Left cardiac atrium (tissue), 4 donors: Measurements from ENCODE around the gene LGI2. TPM values are rescaled to one million over a fixed set of nuclear protein-coding genes. Genes with fewer than 3 reads are reported as not detected.
A peak's percentile ranks its signal among the peaks of the same experiment; 100 is the strongest.
"Not testable (repeated sequence)": the region's sequence is repeated elsewhere in the genome, so short reads cannot be mapped to it uniquely, and the experiment has no call there.

ENCODE experiments used
- ATAC-seq, 2 donors: fragments of 200-7000 bp; cut with Tn5 transposase; one replicate each; pipeline ENCODE4 v1.9.1; 2020; ENCODE audit warnings: mild to moderate bottlenecking in 2 of 2, moderate library complexity in 2 of 2
- DNase-seq: peaks from one replicate; pipeline ENCODE4 v3.0.0-alpha.2; 2020
- intact Hi-C, 2 donors: fragments of 100-400 bp; cut with DNase I; formaldehyde crosslinking; loops; one replicate each; pipeline versions ENCODE4 v1.14.1 to v1.15.1; 2022 to 2023
- long read RNA-seq: library from polyadenylated mRNA; unstranded; transcript quantifications from one replicate; pipeline ENCODE4 v2.0.0, GENCODE V29; 2021
- total RNA-seq, 2 donors: library from RNA; stranded (reverse); fragmentation: NEBNext Ultra II Directional; extraction: Animal tissue kit (Norgen Biotek cat#: 25700); gene quantifications; one replicate each; pipeline ENCODE4 v1.2.1, GENCODE V29; 2021
- donor health status: DM: no; HTN: yes; CAD: no.
- donor health status: DM: no; HTN: yes; CAD: no; lungs with severe emphysema.
- donor health status: DM: yes; HTN: yes; CAD: no.
- donor health status: Dilated cardiomyopathy.

The LGI2 gene
- 1 to 10 TPM; 5.3 to 7.4 TPM for total RNA-seq
- long read RNA-seq: 0 reads

DNA sequence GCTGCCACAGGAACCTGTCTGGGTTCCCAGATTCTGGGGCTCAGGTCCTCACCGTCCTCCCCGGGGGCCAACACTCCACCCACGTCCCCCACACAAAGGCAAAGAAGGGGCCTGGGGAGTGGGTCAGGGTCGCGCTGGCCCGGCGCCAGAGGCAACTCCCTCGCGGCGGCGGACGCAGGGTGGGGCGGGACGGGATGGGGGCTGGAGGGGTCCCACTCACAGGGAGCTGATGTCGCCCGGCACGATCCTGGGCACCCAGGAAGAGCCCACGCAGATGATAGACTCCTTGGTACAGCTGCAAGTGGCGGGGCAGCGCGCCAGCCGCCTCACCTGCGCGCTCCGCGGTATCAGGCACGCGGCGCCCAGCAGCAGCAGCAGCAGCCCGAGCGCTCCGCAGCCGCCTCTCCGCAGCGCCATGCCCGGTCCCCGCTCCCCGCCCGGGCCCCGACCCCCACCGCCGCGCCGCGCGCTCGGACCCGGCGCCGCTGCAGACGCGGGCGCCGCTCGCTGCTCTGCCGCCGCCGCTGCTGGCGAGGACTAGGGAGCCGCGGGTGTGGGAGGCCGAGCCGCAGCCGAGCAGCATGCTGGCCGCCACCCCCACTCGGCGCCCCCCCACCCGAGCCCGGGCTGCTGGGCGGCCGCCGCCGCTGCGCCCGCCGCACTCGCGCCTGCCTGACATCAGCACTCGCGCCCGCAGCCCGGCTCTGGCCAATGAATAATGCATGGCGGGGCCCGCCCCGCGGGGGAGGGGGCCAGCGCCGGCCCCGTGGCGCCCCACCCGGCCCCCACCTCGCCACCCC lies at the start of gene LGI2:
Gene LGI2, minus strand, starts transcription at position 670 of the 800 bp plus-strand sequence. Its CDS starts 253 bp downstream, at position 417.
- ATAC-seq (peak; percentile 86 to 93), DNase-seq (peak; percentile 70)
- intact Hi-C loops: no loop called here

- intact Hi-C loops: no loop called here
- ATAC-seq: no peak
- no peak for DNase-seq
Measured at GRCh38 chr4:25078523-25078922, 47.8 kb upstream of the LGI2 start.

GRCh38 chr4:25076625-25077398 lies 46.1 kb upstream of the LGI2 start:
- no peak for DNase-seq
- intact Hi-C loops: no loop called here
- peak in 1 of 2 donors; percentile 37 for ATAC-seq

GRCh38 chr4:25075851-25076250 lies 45.1 kb upstream of the LGI2 start:
- ATAC-seq (no peak), DNase-seq (no peak)
- intact Hi-C loops: no loop called here

DNA sequence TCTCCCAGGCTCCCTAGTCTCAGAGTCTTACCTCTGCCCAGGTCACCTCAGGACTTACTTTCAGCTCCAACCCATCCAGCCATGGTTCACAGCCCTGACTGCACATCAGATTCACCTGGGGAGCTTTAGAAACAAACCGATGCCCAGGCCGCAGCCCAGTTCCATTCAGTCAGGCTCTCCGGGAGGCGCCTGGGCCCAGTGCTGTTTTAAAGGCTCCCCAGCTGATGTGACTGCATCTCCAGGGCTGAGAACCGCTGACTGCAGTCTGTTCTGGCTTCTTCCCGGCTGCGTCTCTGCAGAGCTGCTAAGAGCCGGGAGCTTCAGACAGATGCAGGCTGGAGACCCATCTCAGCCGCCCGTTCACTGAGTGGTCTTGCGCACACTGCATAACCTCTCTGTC lies 44.4 kb upstream of the LGI2 start:
- ATAC-seq (no peak), DNase-seq (no peak)
- intact Hi-C loops: no loop called here

DNA sequence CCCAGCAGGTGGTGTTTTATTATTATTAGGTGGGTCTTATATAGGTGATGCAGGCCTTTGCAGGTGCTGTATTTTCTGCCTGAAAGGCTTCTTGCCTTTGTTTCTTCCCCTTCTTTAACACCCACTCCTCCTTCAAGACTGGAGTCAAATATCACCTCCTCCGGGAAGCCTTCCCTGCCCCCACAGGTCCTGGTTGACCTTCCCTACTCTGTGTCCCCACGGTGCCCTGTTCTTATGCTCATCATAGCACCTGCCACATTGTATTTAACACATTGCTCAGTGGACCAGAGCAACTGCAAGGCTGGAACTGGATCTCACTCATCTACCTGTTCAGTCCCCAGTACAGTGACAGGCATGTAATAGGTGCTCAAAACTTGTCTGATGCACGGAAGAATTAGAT lies 39.8 kb upstream of the LGI2 start:
- ATAC-seq (no peak), DNase-seq (no peak)
- intact Hi-C loops: no loop called here

- no peak for ATAC-seq
- intact Hi-C loops: no loop called here
- no peak for DNase-seq
Measured at GRCh38 chr4:25069014-25069413, 38.3 kb upstream of the LGI2 start.

- no peak for DNase-seq
- ATAC-seq: no peak
- intact Hi-C loops: no loop called here
Measured at GRCh38 chr4:25068386-25068785, 37.6 kb upstream of the LGI2 start.

- intact Hi-C loops: no loop called here
- DNase-seq: no peak
- ATAC-seq: peak in 1 of 2 donors; percentile 50
Measured at GRCh38 chr4:25065932-25066590, 35.3 kb upstream of the LGI2 start.

- ATAC-seq: no peak
- no peak for DNase-seq
- intact Hi-C loops: no loop called here
Measured at GRCh38 chr4:25065431-25065858, 34.7 kb upstream of the LGI2 start.

DNA sequence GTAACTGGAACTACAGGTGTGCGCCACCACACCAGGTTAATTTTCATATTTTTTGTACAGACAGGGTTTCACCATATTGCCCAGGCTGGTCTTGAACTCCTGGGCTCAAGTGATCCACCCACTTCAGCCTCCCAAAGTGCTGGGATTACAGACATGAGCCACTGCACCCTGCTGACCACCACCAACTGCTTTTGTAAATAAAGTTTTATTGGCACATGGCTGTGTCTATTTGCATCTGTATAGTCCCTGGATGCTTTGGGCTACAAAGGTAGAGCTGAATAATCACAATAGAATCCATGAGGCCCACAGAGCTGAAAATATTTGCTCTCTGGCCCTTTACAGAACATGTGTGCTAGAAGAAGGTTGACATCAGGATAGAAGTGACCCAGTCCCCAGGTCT lies 33.7 kb upstream of the LGI2 start:
- DNase-seq, intact Hi-C loops, ATAC-seq: not testable (repeated sequence)

- no peak for DNase-seq
- intact Hi-C loops: no loop called here
- ATAC-seq: no peak
Measured at GRCh38 chr4:25063116-25063515, 32.4 kb upstream of the LGI2 start.

DNA sequence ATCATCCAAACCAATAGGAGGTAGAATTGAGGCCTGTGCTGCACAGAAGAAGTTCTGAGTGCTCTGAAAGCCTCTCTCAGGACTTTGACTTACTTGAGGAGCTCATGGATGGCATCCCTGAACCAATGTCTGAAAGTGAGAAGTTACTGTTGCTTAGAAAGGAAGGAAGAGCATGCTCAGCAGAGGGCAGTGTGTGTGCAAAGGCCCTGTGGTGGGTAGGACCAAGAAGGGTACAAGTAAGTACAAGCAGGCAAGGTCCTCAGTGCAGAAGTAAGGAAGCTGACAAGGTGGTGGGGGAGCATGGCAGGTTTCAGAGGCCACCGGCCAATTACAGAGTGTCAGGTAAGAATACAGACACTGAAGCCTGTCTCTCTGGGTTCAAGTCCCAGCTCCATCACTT lies 31.4 kb upstream of the LGI2 start:
- DNase-seq: no peak
- no peak for ATAC-seq
- intact Hi-C loops: no loop called here

GRCh38 chr4:25061602-25062001 lies 30.9 kb upstream of the LGI2 start:
- no peak for DNase-seq
- ATAC-seq: no peak
- intact Hi-C loops: no loop called here

GRCh38 chr4:25060963-25061340 lies 30.2 kb upstream of the LGI2 start:
- no peak for DNase-seq
- peak in 1 of 2 donors; percentile 24 for ATAC-seq
- intact Hi-C loops: no loop called here

GRCh38 chr4:25060241-25060962 lies 29.7 kb upstream of the LGI2 start:
- ATAC-seq (peak; percentile 59 to 77), DNase-seq (no peak)
- intact Hi-C loops: no loop called here

DNA sequence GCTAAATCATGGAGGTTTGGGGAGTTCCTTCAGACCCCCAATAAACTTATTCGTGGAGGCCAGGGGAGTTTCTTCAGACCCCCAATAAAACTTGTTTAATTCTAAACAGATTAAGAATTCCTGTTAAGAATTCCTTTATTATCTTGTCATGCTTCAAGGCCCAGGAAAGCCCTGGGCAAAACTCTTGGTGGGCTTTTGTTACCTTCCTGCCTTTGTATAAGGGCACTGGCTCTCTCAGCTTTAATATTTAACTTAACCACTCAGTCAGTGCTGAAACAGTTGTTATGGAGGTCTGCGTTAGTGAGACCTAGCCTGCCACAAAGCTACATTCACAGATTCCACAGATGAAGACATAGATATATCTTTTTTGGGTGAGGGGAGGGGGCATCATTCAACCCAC lies 29.0 kb upstream of the LGI2 start:
- intact Hi-C loops: no loop called here
- DNase-seq: no peak
- ATAC-seq: no peak

DNA sequence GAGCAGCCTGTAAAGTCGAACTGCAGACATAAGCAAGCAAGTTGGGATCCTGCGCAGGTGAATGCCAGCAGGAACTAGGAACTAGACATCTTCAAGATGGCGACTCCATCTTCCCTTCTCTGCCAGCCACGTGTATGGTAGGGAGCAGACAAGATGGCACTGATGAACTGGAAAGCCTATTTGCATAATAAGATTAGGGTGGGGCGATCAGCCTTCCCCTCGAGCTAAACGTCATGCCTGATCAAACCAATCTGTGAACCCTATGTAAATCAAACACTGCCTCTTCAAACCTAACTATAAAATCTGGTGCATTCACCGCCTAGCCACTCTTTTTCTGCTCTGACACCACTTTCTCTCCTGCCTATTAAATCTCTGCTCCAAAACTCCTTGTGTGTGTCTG lies 28.1 kb upstream of the LGI2 start:
- intact Hi-C loops: no loop called here
- ATAC-seq: no peak
- no peak for DNase-seq

DNA sequence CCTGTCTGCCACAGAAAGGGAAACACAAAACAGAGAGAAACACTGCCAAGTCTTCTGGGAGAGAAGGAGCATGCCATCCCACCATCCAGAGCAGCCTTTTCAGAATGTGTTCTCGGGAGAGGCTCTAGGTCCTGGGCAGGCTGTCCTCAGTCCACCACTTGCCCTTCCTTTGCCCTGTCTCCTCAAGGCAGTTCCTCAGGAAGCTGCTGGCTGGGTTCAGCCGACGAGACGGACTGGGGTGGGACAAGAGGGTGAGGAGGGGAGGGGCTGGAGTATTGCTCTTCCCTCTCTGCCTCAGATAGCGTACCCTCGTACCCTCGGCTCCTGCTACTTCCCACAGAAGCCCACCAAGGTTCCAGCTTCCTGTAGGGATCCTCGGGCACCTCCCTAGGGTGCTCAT lies 26.6 kb upstream of the LGI2 start:
- DNase-seq (peak; percentile 32), ATAC-seq (peak in 1 of 2 donors; percentile 24)
- intact Hi-C loops: no loop called here
